Fibroblast of lung (primary cell): ENCODE results near the gene ASTL. TPM values are rescaled to one million over a fixed set of nuclear protein-coding genes. Genes with fewer than 3 reads are reported as not detected.
A peak's percentile ranks its signal among the peaks of the same experiment; 100 is the strongest.

Experiments
- DNase-seq, 2 donors: peaks; one replicate each; pipeline versions ENCODE4 v3.0.0 to v3.0.0-alpha.2; 2010; ENCODE audit warnings: low read depth in 2 of 2
- H2AFZ ChIP-seq: 2 replicates; pipeline ENCODE4 v1.5.1; 2012; ENCODE audit warnings: low read length, control low read depth, inconsistent platforms
- H3K27ac ChIP-seq: 2 replicates; pipeline ENCODE4 v1.5.1; 2011; ENCODE audit warnings: low read length, control low read depth; ENCODE audit not compliant: insufficient read depth
- H3K27me3 ChIP-seq: 2 replicates; pipeline ENCODE4 v1.5.1; 2011; ENCODE audit warnings: mild to moderate bottlenecking, low read length; ENCODE audit not compliant: control insufficient read depth, insufficient read depth
- H3K36me3 ChIP-seq: 2 replicates; pipeline ENCODE4 v1.5.1; 2011; ENCODE audit warnings: low read length; ENCODE audit not compliant: control insufficient read depth, insufficient read depth
- H3K4me1 ChIP-seq: 2 replicates; pipeline ENCODE4 v1.5.1; 2011; ENCODE audit warnings: low read length; ENCODE audit not compliant: control insufficient read depth, insufficient read depth; ENCODE audit errors: extremely low read depth
- H3K4me2 ChIP-seq: 2 replicates; pipeline ENCODE4 v1.5.1; 2011; ENCODE audit warnings: low read length, control low read depth; ENCODE audit not compliant: insufficient read depth; ENCODE audit errors: extremely low read depth
- H3K4me3 ChIP-seq, 4 experiments: fragments of 200-600 bp in 1 of 4; sonication (generic) in 1 of 4; replicated peaks in 1 of 4; 2 replicates each; pipeline ENCODE4 v1.5.1; 2011 to 2016; ENCODE audit warnings: low read length in 4 of 4, low read depth in 3 of 4, mild to moderate bottlenecking in 3 of 4, control low read depth in 2 of 4, inconsistent platforms in 1 of 4, mixed read lengths in 1 of 4; ENCODE audit not compliant: insufficient read depth in 1 of 4; ENCODE audit errors: control extremely low read depth in 1 of 4
- H3K79me2 ChIP-seq: 2 replicates; pipeline ENCODE4 v1.5.1; 2012; ENCODE audit warnings: mild to moderate bottlenecking, low read length, inconsistent platforms; ENCODE audit not compliant: control insufficient read depth, insufficient read depth
- H3K9ac ChIP-seq: 2 replicates; pipeline ENCODE4 v1.5.1; 2011; ENCODE audit warnings: mild to moderate bottlenecking, low read length, control low read depth; ENCODE audit not compliant: insufficient read depth
- H3K9me3 ChIP-seq: 2 replicates; pipeline ENCODE4 v1.5.1; 2012; ENCODE audit warnings: low read depth, low read length; ENCODE audit not compliant: control insufficient read depth, insufficient read depth
- H4K20me1 ChIP-seq: 2 replicates; pipeline ENCODE4 v1.5.1; 2011; ENCODE audit warnings: low read length; ENCODE audit not compliant: control insufficient read depth, insufficient read depth; ENCODE audit errors: extremely low read depth
- EZH2 ChIP-seq: IDR thresholded peaks from 2 replicates; pipeline ENCODE4 v1.5.1; 2012; ENCODE audit warnings: low read length, control low read depth, mild to moderate bottlenecking; ENCODE audit errors: missing control alignments
- polyA plus RNA-seq, 2 donors: library from polyadenylated mRNA; depleted of rRNA in 1 of 2; stranded (reverse) in 1 of 2; unstranded in 1 of 2; fragments of >200 nt; gene quantifications; 2 replicates each; pipeline ENCODE4 v1.2.1, GENCODE V29; 2011 to 2012; ENCODE audit warnings: missing spikeins in 1 of 2
- total RNA-seq: library from RNA; depleted of rRNA; stranded (reverse); fragments of >200 nt; gene quantifications from 2 replicates; pipeline ENCODE4 v1.2.1, GENCODE V29; 2014
- TF ChIP-seq, protein P1 (sequence below), 2 donors: IDR thresholded peaks in 1 of 2; conservative IDR thresholded peaks in 1 of 2; 1 replicate in 1 of 2; 2 replicates in 1 of 2; pipeline ENCODE4 v1.5.1; 2011 to 2012; ENCODE audit warnings: low read length in 2 of 2, control low read depth in 1 of 2, inconsistent platforms in 1 of 2, low read depth in 1 of 2, mild to moderate bottlenecking in 1 of 2

ASTL gene
- total and polyA plus RNA-seq, 2 donors (not counting 1 experiment from before 2014, with no cell fraction given) = not detected

DNA sequence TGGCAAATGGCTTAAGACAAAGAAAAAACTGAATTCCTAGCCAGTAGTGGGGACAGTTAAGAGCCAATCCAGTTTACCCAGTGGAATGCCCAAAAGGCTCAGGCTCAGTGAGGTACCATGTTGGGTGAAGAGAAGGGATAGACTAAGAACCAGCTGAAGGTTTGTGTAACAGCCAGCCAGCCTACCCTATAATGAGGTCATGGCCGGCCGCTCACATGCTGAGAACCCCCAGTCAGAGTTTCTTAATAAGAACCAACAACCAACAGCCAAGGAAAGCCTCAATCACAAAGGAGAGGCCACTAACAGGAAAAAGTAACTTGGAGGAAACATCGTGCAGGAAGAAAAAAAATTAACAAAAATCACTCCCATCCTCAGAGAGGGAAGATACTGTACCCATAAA is 32.3 kb upstream of the ASTL start:
- TF ChIP-seq EZH2 = no peak
- TF ChIP-seq, protein P1, sequence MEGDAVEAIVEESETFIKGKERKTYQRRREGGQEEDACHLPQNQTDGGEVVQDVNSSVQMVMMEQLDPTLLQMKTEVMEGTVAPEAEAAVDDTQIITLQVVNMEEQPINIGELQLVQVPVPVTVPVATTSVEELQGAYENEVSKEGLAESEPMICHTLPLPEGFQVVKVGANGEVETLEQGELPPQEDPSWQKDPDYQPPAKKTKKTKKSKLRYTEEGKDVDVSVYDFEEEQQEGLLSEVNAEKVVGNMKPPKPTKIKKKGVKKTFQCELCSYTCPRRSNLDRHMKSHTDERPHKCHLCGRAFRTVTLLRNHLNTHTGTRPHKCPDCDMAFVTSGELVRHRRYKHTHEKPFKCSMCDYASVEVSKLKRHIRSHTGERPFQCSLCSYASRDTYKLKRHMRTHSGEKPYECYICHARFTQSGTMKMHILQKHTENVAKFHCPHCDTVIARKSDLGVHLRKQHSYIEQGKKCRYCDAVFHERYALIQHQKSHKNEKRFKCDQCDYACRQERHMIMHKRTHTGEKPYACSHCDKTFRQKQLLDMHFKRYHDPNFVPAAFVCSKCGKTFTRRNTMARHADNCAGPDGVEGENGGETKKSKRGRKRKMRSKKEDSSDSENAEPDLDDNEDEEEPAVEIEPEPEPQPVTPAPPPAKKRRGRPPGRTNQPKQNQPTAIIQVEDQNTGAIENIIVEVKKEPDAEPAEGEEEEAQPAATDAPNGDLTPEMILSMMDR (conservative IDR thresholded peaks at IDR 0.05 in 1 of 2, IDR thresholded peaks at IDR 0.05 in 1 of 2; ENCODE audit: low read depth in 1 of 2, low read length in 2 of 2) = no peak
- Histone ChIP-seq H3K4me1 (no peaks in the 10 kb centered on the region), H3K36me3 (no peaks in the 10 kb centered on the region), H2AFZ (no peak overlapping the region), H3K9ac (no peak overlapping the region), H3K9me3 (no peaks in the 10 kb centered on the region), H4K20me1 (no peaks in the 10 kb centered on the region), H3K4me2 (no peak overlapping the region), H3K4me3 (no peak overlapping the region), H3K27ac (no peak overlapping the region), H3K27me3 (no peaks in the 10 kb centered on the region), H3K79me2 (no peaks in the 10 kb centered on the region)
- DNase-seq = no peak

DNA sequence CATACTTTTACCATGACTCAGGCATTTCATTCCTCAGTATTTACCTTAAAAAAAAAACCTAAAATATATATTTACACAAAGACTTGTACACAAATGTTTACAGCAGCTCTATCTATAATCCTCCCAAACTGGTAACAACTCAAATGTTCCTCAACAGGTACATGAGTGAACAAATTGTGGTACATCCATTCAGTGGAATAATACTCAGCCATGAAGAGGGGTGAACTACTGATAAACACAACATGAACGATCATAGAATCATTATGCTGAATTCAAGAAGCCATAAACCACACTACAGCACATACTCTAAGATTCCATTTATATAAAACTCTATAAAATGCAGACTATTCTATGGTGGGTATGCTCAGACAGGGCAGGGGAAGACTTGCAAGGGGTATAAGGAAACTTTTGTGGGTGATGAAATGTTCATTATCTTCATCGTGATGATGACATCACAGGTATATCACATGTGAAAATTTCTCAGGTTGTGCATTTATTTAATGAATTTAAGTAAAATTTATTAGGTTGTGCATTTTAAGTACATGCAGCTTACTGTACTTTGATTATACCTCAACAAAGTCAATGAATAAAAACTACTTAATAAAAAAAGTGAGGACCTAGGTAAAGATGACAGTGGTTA is 31.7 kb upstream of the ASTL start:
- Histone ChIP-seq H3K4me3 (no peak overlapping the region), H3K27ac (no peak overlapping the region), H3K27me3 (no peaks in the 10 kb centered on the region), H4K20me1 (no peaks in the 10 kb centered on the region), H3K9me3 (no peaks in the 10 kb centered on the region), H3K4me1 (no peaks in the 10 kb centered on the region), H3K79me2 (no peaks in the 10 kb centered on the region), H3K9ac (no peak overlapping the region), H3K36me3 (no peaks in the 10 kb centered on the region), H2AFZ (no peak overlapping the region), H3K4me2 (no peak overlapping the region)
- DNase-seq = no peak
- TF ChIP-seq, protein P1 (conservative IDR thresholded peaks at IDR 0.05 in 1 of 2, IDR thresholded peaks at IDR 0.05 in 1 of 2; ENCODE audit: low read depth in 1 of 2, low read length in 2 of 2) = no peak
- no peak for TF ChIP-seq EZH2

DNA sequence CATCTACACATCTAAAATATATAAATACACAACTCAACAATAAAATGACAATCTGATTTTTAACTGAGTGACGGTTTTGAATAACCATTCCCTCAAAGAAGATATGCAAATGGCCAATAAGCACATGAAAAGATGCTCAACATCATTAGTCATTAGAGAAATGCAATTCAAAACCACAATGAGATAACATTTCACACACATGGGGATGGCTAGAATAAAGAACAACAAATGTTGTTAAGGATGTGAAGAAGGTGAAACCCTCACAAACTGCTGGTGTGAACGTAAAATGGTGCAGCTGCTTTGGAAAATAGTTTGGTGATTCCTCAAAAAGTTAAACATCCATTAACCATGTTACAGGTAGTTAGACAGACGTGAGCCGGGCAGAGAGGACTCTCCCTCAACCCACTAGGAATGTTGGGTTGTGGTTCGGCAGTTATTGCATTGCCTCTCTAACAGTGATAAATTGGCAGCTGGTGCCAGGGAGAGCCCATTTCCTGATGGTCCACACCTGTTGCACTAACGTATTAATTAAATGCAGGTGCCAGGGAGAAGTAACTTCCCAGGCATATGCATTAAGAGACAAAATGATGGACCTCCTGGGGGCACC is 29.2 kb upstream of the ASTL start:
- TF ChIP-seq, protein P1 (conservative IDR thresholded peaks at IDR 0.05 in 1 of 2, IDR thresholded peaks at IDR 0.05 in 1 of 2; ENCODE audit: low read depth in 1 of 2, low read length in 2 of 2) = no peak
- TF ChIP-seq EZH2 = no peak
- Histone ChIP-seq H4K20me1 (no peaks in the 10 kb centered on the region), H3K79me2 (no peaks in the 10 kb centered on the region), H2AFZ (no peak overlapping the region), H3K9me3 (no peaks in the 10 kb centered on the region), H3K9ac (no peak overlapping the region), H3K27me3 (no peaks in the 10 kb centered on the region), H3K36me3 (no peaks in the 10 kb centered on the region), H3K4me3 (no peak overlapping the region), H3K4me1 (no peaks in the 10 kb centered on the region), H3K4me2 (no peak overlapping the region), H3K27ac (no peak overlapping the region)
- DNase-seq = peak in 1 of 2 donors; percentile 67
